Panc1 (cell line): ENCODE results near the gene WDFY1.

Experiments
- POLR2AphosphoS5 ChIP-seq: IDR thresholded peaks from 2 replicates; pipeline ENCODE4 v1.6.1; 2012; ENCODE audit warnings: mild to moderate bottlenecking, low read depth, low read length, moderate library complexity
- SIN3A ChIP-seq: IDR thresholded peaks from 2 replicates; pipeline ENCODE4 v1.6.1; 2012; ENCODE audit warnings: low read depth, mild to moderate bottlenecking, low read length, moderate library complexity, borderline replicate concordance; ENCODE audit not compliant: insufficient read depth
- TCF7L2 ChIP-seq: IDR thresholded peaks from 2 replicates; pipeline ENCODE4 v1.6.1; 2011; ENCODE audit warnings: mild to moderate bottlenecking, low read depth, low read length, inconsistent platforms
- TF ChIP-seq, protein P1 (sequence below): fragments of 450-650 bp; IDR thresholded peaks from 2 replicates; pipeline ENCODE4 v1.5.1; 2017; ENCODE audit warnings: mild to moderate bottlenecking

DNA sequence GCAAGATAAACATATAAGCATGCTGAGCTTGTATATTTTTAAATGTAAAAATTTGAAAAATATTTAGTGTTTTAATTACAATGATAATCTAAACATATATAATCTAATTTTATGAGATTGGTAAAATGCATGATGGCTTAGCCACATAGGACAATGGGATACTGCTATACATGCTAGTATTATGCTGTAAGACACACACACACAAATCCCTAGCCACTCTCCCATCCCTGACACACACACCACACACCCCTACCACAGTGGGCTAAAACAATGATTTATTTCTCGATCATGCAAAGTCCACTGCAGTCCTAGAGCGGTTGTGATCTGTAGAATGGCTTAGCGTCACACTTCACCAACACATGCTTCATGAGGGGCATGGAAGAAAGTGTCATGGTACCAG, 71.5 kb downstream of the WDFY1 start:
- TF ChIP-seq SIN3A, result no peak
- TF ChIP-seq, protein P1, sequence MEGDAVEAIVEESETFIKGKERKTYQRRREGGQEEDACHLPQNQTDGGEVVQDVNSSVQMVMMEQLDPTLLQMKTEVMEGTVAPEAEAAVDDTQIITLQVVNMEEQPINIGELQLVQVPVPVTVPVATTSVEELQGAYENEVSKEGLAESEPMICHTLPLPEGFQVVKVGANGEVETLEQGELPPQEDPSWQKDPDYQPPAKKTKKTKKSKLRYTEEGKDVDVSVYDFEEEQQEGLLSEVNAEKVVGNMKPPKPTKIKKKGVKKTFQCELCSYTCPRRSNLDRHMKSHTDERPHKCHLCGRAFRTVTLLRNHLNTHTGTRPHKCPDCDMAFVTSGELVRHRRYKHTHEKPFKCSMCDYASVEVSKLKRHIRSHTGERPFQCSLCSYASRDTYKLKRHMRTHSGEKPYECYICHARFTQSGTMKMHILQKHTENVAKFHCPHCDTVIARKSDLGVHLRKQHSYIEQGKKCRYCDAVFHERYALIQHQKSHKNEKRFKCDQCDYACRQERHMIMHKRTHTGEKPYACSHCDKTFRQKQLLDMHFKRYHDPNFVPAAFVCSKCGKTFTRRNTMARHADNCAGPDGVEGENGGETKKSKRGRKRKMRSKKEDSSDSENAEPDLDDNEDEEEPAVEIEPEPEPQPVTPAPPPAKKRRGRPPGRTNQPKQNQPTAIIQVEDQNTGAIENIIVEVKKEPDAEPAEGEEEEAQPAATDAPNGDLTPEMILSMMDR, result no peak
- TF ChIP-seq POLR2AphosphoS5, result no peak
- TF ChIP-seq TCF7L2, result no peak
